Endothelial cell of umbilical vein (primary cell): Measurements from ENCODE around the gene GABBR2.

ENCODE experiments used
- EZH2 ChIP-seq: IDR thresholded peaks from 2 replicates; pipeline ENCODE4 v1.6.1; 2012; ENCODE audit warnings: borderline replicate concordance, low read depth, mild to moderate bottlenecking, moderate library complexity, low read length, inconsistent platforms; ENCODE audit not compliant: severe bottlenecking
- FOS ChIP-seq: IDR thresholded peaks from 2 replicates; pipeline ENCODE4 v1.6.1; 2011; ENCODE audit warnings: mild to moderate bottlenecking, low read length, moderate library complexity, borderline replicate concordance; ENCODE audit not compliant: insufficient read depth
- MYC ChIP-seq: IDR thresholded peaks from one replicate; pipeline ENCODE4 v1.6.1; 2011; ENCODE audit warnings: mild to moderate bottlenecking, low read depth, low read length
- POLR2A ChIP-seq: IDR thresholded peaks from 2 replicates; pipeline ENCODE4 v1.6.1; 2012; ENCODE audit warnings: low read depth, mild to moderate bottlenecking, control low read depth, low read length
- POLR2AphosphoS5 ChIP-seq: IDR thresholded peaks from 2 replicates; pipeline ENCODE4 v1.6.1; 2012; ENCODE audit warnings: low read depth, mild to moderate bottlenecking, control low read depth, low read length, moderate library complexity; ENCODE audit not compliant: insufficient read depth
- TF ChIP-seq, protein P1 (sequence below), 2 donors: IDR thresholded peaks; 1 replicate in 1 of 2; 2 replicates in 1 of 2; pipeline ENCODE4 v1.5.1; 2011; ENCODE audit warnings: low read length in 2 of 2, mild to moderate bottlenecking in 2 of 2, moderate library complexity in 2 of 2, control low read depth in 1 of 2, inconsistent platforms in 1 of 2, low read depth in 1 of 2; ENCODE audit not compliant: insufficient read depth in 1 of 2; ENCODE audit errors: extremely low read depth in 1 of 2

DNA sequence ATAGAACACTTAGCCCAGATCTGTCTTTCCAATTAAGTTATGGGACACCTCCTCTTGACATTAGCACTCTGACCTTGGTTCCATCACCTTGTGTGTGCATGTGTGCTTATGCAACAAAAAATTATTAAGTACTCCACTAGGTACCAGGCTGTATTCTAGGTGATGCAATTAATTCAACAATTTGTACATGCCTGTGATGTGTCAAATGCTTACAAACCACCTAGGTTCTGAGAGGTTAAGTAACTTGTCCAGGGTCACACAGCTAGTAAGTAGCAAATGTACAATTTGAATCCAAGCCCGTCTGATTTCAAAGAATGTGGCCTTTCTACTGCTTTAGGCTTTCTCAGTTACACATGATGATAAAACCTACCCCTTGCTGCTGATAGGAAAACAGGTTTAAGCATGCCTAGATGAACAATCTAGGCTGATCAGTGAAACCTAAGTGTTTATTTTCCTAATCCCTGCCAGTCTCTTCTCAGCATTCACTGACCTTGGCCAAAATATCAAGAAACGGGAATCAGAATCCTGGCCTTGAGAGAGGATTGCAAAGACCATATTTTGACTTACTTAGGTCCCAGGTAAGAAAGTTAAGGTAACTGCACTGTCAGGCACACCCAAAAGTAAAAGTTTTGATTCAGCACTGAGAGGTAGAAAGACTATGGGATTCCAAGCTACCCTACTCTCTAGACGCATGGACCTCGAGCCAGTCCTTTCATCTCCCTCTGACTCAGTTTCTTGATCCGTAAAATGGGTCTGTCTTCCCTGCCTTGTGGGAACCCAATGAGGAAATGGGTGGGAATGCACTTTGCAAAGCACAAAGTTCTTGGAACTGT, 454.3 kb downstream of the GABBR2 start:
- TF ChIP-seq, protein P1, sequence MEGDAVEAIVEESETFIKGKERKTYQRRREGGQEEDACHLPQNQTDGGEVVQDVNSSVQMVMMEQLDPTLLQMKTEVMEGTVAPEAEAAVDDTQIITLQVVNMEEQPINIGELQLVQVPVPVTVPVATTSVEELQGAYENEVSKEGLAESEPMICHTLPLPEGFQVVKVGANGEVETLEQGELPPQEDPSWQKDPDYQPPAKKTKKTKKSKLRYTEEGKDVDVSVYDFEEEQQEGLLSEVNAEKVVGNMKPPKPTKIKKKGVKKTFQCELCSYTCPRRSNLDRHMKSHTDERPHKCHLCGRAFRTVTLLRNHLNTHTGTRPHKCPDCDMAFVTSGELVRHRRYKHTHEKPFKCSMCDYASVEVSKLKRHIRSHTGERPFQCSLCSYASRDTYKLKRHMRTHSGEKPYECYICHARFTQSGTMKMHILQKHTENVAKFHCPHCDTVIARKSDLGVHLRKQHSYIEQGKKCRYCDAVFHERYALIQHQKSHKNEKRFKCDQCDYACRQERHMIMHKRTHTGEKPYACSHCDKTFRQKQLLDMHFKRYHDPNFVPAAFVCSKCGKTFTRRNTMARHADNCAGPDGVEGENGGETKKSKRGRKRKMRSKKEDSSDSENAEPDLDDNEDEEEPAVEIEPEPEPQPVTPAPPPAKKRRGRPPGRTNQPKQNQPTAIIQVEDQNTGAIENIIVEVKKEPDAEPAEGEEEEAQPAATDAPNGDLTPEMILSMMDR (IDR thresholded peaks at IDR 0.05; ENCODE audit: extremely low read depth in 1 of 2, insufficient read depth in 1 of 2, low read depth in 1 of 2, low read length in 2 of 2) = no peak
- TF ChIP-seq POLR2A = no peak
- TF ChIP-seq EZH2 = no peak
- no peak for TF ChIP-seq MYC
- TF ChIP-seq FOS = no peak
- TF ChIP-seq POLR2AphosphoS5 = no peak
